Activated CD8-positive, alpha-beta memory T cell treated with anti-CD3 and anti-CD28 coated beads for 1 hour (primary cell): ENCODE data around the gene FRY.
"Not testable (repeated sequence)": the region's sequence is repeated elsewhere in the genome, so short reads cannot be mapped to it uniquely, and the experiment has no call there.

Source experiments
- DNase-seq, 2 donors: peaks; one replicate each; pipeline ENCODE4 v3.0.0-alpha.2; 2020; ENCODE audit warnings: low read depth in 1 of 2; ENCODE audit errors: extremely low read depth in 1 of 2

The FRY gene

GRCh38 chr13:32031025-32031814, at the start of gene FRY:
FRY (plus strand) TSS chr13:32031774; CDS start chr13:32031796, 22 bp downstream.
- DNase-seq = peak in 1 of 2 donors; percentile 20

- no peak for DNase-seq
These were observed 49.5 kb upstream of the FRY start for GRCh38 chr13:31982124-31982523.

GRCh38 chr13:31982540-31982939, 49.0 kb upstream of the FRY start:
- no peak for DNase-seq

- DNase-seq = not testable (repeated sequence)
These were observed 47.9 kb upstream of the FRY start for GRCh38 chr13:31983696-31984095.

GRCh38 chr13:31984388-31984787, 47.2 kb upstream of the FRY start:
- not testable (repeated sequence) for DNase-seq

DNA sequence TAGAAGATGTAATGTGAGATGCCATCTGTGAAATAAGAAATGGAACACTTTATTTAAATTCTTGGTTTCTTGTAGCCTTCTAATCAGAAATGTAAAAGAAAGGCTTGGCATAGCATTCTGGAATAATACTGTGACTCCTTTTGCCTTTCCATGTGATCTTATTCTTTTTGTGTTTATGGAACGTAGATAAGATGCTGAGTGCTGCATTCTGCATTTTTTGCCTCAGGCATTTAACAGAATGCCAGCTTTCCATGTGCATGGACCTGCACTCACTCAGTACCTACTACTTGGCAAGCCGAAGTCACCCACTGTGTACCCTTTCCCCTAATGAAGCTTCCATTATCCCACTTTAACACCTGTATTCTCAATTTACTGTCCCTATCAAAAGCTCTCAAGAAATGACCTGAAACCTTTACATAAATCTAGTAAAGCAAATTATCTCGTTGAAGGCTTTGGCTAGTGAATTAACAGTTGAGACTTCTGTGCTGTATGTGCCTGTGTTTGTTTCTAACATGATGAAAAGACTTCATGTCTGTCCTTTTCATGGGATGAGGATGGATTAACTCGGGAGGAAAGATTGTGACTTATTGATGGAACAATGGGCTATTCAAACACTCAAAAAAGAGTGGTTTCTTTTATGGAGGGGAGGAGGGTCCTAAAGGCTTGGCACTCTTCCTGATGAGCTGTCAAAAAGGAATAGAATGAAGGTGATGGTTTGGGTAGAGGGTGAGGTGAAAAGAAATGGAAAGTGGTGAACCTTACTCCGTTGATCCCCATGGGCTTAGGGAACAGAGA, 44.7 kb upstream of the FRY start:
- DNase-seq = no peak

GRCh38 chr13:31987535-31988170, 43.9 kb upstream of the FRY start:
- DNase-seq = no peak

GRCh38 chr13:31994367-31994766, 37.2 kb upstream of the FRY start:
- DNase-seq = not testable (repeated sequence)

GRCh38 chr13:31996601-31997000, 35.0 kb upstream of the FRY start:
- no peak for DNase-seq

DNA sequence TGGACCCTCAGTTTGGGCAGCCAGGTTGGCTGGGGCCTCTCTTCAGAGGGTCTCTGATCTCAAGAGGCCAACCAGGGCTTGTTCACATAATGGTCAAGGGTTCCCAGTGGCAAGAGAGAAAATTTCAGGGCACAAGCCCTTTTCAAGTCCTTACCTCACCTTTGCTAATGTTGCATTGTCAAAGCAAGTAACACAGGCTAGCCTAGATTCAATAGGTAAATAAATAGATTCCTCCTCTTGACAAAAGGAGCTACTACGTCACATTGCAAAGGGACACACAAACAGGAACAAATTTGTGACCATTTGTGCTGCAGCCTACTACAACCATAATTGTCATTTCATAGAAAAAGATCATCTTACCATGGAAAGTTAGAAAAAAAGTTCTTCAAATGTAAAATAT, 33.9 kb upstream of the FRY start:
- no peak for DNase-seq

DNA sequence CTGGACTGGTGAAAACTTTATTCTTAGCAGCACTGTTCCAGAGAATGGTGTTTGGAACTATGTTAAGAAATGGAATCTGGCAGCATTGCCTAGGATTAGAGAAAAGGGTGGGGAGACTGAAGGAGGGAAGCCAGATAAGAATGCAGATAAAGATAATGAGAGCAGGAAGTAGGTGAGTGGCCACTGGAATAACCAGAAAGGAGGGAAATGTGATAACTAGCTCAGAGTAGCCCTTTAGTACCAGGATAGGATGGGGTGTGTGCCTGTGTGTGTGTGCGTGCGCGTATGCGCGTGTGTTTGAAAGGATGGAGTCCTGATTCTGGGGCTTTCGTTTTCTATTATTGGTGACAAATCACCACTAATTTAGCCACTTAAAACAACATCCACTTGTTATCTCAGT, 33.4 kb upstream of the FRY start:
- no peak for DNase-seq

DNA sequence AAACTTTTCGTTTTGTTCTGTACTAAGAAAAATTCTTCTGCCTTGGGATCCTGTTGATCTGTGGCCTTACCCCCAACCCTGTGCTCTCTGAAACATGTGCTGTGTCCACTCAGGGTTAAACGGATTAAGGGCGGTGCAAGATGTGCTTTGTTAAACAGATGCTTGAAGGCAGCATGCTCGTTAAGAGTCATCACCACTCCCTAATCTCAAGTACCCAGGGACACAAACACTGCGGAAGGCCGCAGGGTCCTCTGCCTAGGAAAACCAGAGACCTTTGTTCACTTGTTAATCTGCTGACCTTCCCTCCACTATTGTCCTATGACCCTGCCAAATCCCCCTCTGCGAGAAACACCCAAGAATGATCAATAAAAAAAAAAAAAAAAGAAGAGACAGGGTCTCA, 30.8 kb upstream of the FRY start:
- not testable (repeated sequence) for DNase-seq

DNA sequence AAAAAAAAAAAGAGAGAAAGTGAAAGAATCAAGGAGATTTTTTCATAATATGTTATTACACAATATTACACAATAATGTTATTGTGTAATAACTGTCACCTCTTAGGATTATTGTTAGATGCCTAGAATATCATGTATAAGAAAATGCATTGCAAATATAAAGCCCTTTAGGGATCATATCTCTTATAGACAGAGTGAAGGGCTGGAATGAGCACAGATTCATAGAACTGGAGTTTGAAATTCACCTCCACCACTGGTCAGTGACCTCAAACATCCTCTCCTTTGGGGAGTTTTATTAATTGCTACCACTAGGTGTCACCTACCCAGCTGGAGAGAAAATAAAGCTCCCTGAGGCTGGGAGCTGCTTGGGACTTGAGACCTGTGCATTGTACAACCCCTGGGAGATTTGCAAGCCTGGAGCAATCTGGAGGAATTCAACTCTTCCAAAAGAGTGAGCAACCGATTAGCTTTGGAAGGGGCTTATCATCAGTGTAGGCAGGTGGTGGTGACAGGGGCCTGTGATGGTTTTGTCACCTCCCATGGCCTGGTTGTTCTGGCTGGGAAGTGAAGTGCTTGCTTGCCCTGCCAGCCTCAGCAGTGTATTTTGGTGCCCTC, 30.3 kb upstream of the FRY start:
- no peak for DNase-seq

- DNase-seq = no peak
These were observed 29.8 kb upstream of the FRY start for GRCh38 chr13:32001769-32002168.

GRCh38 chr13:32002873-32003272, 28.7 kb upstream of the FRY start:
- DNase-seq = no peak

DNA sequence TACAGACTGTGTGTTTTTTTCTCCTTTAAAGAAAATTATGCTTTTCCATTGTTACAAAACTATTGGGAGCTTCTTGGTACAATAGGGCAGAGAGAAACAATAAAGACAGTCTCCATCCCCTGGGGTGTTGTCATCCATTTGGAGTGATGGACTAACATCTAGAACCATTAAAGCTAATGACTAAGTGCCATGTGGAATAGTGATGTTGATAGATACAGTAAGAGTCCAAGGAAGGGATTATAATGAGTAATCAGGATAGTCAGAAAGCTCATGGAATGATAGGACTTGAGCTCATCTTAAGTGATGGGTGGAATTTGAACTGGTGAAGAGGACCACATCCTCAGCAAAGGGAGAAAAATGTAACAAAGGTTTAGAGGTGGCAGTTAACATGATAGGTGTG, 24.1 kb upstream of the FRY start:
- no peak for DNase-seq

- no peak for DNase-seq
These were observed 22.9 kb upstream of the FRY start for GRCh38 chr13:32008518-32009175.

DNA sequence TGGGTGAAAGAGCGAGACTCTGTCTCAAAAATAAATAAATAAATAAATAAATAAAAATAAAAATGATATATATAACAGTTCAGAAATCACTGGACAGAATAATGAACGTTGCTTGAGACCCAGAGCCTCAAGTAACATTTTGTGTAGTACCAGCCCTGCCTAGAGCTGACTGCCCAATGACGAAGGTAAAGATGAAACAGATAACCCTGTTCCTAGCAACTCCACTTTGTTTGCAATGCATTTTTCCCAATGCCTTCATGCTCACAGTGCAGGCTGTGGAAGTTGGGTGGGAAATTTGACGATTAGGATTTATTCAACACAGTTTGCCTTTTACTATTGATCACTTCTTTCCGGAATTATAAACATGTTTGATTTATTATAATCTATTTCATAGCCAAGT, 22.2 kb upstream of the FRY start:
- DNase-seq = no peak

- no peak for DNase-seq
These were observed 21.4 kb upstream of the FRY start for GRCh38 chr13:32010136-32010535.

DNA sequence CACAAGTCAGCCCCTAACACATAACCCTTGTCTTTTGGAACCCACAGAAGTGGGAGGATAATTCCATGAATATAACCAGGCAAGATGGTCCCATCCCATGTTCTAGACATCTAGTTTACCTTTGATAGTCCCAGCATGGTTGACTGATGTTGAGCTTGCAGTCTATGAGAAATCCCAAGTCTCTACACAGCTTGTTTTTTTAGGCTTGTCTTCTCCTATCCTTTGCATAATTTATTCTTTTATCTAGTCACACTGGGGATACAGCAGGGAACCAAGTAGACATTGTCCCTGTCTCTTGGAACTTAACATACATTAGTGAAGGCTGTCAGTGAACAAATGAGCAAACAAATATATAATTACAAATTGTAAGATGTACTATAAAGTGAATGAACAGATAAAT, 19.6 kb upstream of the FRY start:
- no peak for DNase-seq

DNA sequence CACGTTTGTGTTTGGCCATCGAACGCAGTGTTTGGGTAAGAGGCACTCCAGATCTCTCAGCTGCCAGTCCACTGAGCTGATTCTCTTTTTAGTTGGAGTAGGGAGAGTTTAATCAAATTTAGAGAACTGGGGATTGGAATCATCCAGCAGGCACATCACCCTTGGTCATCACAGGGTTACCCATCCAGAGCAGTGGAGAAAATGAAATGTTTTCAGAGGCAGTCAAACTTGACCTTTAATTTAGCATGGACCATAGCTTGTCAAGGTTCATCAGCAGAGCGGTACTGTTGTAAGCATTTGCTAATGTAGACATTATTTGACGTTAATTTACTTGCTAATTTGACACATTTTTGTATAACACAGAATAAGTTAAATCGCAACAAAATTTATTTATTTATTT, 18.4 kb upstream of the FRY start:
- no peak for DNase-seq
